Peyer's patch (tissue), 4 donors: ENCODE data around the gene RPTOR. TPM values are rescaled to one million over a fixed set of nuclear protein-coding genes. Genes with fewer than 3 reads are reported as not detected.

ENCODE experiments used
- DNase-seq, 3 donors: peaks; one replicate each; pipeline ENCODE4 v3.0.0-alpha.2; 2017 to 2019
- H3K27ac ChIP-seq, 4 donors: fragments of 200-600 bp; sonication (generic); one replicate each; pipeline ENCODE4 v1.5.1; 2016 to 2019
- H3K27me3 ChIP-seq, 2 donors: fragments of 200-600 bp; sonication (generic); one replicate each; pipeline ENCODE4 v1.5.1; 2019
- H3K36me3 ChIP-seq, 3 donors: fragments of 200-600 bp; sonication (generic); one replicate each; pipeline ENCODE4 v1.5.1; 2016 to 2019
- H3K4me1 ChIP-seq, 4 donors: fragments of 200-600 bp; sonication (generic); one replicate each; pipeline ENCODE4 v1.5.1; 2016 to 2019
- H3K4me3 ChIP-seq, 4 donors: fragments of 200-600 bp; sonication (generic); 1 replicate in 3 of 4; 2 replicates in 1 of 4; pipeline ENCODE4 v1.5.1; 2016 to 2019; ENCODE audit warnings: mild to moderate bottlenecking in 1 of 4
- H3K9me3 ChIP-seq, 4 donors: fragments of 200-600 bp; sonication (generic); one replicate each; pipeline ENCODE4 v1.5.1; 2016 to 2019; ENCODE audit warnings: mild to moderate bottlenecking in 1 of 4
- CTCF ChIP-seq, 6 experiments: fragments of 450-650 bp in 4 of 6; fragments of 200-600 bp in 2 of 6; sonication (generic) in 1 of 6; IDR thresholded peaks; one replicate each; pipeline ENCODE4 v1.5.1; 2017 to 2019; ENCODE audit warnings: antibody characterized with exemption in 6 of 6, mild to moderate bottlenecking in 3 of 6, moderate library complexity in 1 of 6
- POLR2A ChIP-seq, 2 donors: fragments of 450-650 bp; IDR thresholded peaks; one replicate each; pipeline ENCODE4 v1.5.1; 2017; ENCODE audit warnings: antibody characterized with exemption in 2 of 2, mild to moderate bottlenecking in 2 of 2, moderate library complexity in 2 of 2
- total RNA-seq, 4 donors: library from RNA; depleted of rRNA; stranded (reverse); fragments of >200 nt; gene quantifications; one replicate each; pipeline ENCODE4 v1.1.0, GENCODE V29; 2016

RPTOR gene
- total RNA-seq, 4 donors from 2014 or later: 42.4 to 73.6 (median 64.2) TPM

- Histone ChIP-seq H3K4me3 (no peak overlapping the region), H3K27ac (no peak overlapping the region), H3K36me3 (peaks cover 0 to 47% (median 0%) of the 10 kb centered on the region in 3 donors), H3K27me3 (no peaks in the 10 kb centered on the region), H3K9me3 (no peaks in the 10 kb centered on the region), H3K4me1 (no peaks in the 10 kb centered on the region)
- TF ChIP-seq CTCF (IDR thresholded peaks at IDR 0.05): no peak
- TF ChIP-seq POLR2A (IDR thresholded peaks at IDR 0.05): no peak
- DNase-seq: peak in 1 of 3 donors; percentile 22
Observed at GRCh38 chr17:80886641-80887573, 342.3 kb downstream of the RPTOR start.

- peak in 1 of 3 donors; percentile 30 for DNase-seq
- no peak for TF ChIP-seq CTCF (IDR thresholded peaks at IDR 0.05)
- no peak for TF ChIP-seq POLR2A (IDR thresholded peaks at IDR 0.05)
- Histone ChIP-seq H3K4me3 (no peak overlapping the region), H3K4me1 (peaks cover 0 to 6% (median 0%) of the 10 kb centered on the region in 4 donors), H3K9me3 (no peaks in the 10 kb centered on the region), H3K27me3 (no peaks in the 10 kb centered on the region), H3K27ac (no peak overlapping the region), H3K36me3 (peaks cover 0 to 40% (median 0%) of the 10 kb centered on the region in 3 donors)
Observed at GRCh38 chr17:80887639-80888175, 343.1 kb downstream of the RPTOR start.

DNA sequence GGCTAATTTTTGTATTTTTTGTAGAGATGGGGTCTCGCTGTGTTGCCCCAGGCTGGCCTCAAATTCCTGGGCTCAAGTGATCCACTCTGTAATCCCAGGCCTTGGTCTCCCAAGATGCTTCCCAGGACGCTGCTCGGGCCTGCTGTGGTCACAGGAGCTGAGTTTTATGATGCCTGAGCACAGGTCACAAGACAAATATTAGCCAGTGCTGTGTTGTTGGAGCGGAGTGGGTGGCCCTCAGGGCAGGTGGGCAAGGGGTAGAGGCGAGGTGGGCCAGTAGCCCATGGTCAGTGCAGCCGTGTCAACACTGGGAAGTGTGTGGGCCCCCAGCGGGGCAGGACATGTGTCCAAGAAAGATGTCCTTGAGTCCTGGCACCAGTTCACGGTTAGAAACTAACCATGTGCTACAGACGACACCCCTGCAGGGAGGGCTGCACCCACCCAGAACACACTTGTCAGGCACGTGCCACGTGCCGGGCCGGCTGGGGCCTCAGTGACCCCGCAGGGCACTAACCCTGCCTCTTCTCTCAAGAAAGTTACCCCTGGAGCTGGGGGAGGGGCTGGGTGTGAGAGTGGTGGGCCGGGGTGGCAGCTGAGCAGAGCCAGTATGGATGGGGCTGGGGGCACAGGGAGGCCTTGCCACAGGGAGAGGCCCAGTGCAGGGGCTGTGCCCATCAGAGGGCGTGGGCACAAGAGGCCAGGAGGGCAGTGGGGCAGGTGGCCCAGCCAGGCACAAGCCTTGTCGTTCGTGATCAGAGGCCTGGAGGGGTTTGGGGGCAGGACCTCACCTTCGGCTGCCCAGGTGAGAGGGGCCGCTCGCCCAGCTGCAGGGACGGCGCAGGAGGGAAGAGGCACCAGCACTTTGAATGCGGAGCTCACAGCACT is 343.9 kb downstream of the RPTOR start:
- no peak for TF ChIP-seq CTCF (IDR thresholded peaks at IDR 0.05)
- TF ChIP-seq POLR2A (IDR thresholded peaks at IDR 0.05): no peak
- Histone ChIP-seq H3K4me1 (peaks cover 0 to 6% (median 0%) of the 10 kb centered on the region in 4 donors), H3K27ac (no peak overlapping the region), H3K4me3 (no peak overlapping the region), H3K27me3 (no peaks in the 10 kb centered on the region), H3K9me3 (no peaks in the 10 kb centered on the region), H3K36me3 (peaks cover 0 to 38% (median 0%) of the 10 kb centered on the region in 3 donors)
- DNase-seq: peak in 1 of 3 donors; percentile 20

- TF ChIP-seq CTCF (IDR thresholded peaks at IDR 0.05) (no peak), POLR2A (IDR thresholded peaks at IDR 0.05) (no peak)
- Histone ChIP-seq H3K4me1 (peaks cover 0 to 6% (median 0%) of the 10 kb centered on the region in 4 donors), H3K4me3 (no peak overlapping the region), H3K27me3 (no peaks in the 10 kb centered on the region), H3K36me3 (peaks cover 0 to 36% (median 0%) of the 10 kb centered on the region in 3 donors), H3K27ac (peak overlapping the region in 3 of 4 donors; percentile 25 to 32 (median 30)), H3K9me3 (no peaks in the 10 kb centered on the region)
- no peak for DNase-seq
Observed at GRCh38 chr17:80889231-80890195, 344.9 kb downstream of the RPTOR start.
